NCI-H2107 treated with DMSO at 0.1 percent for 48 hours (cell line): ENCODE results near the gene GOLIM4.
"Not testable (repeated sequence)": the region's sequence is repeated elsewhere in the genome, so short reads cannot be mapped to it uniquely, and the experiment has no call there.

ENCODE experiments used
- DNase-seq: peaks from one replicate; lab custom pipeline; 2025; ENCODE audit not compliant: unreplicated experiment; lab: John Stamatoyannopoulos, UW

GOLIM4 gene

DNA sequence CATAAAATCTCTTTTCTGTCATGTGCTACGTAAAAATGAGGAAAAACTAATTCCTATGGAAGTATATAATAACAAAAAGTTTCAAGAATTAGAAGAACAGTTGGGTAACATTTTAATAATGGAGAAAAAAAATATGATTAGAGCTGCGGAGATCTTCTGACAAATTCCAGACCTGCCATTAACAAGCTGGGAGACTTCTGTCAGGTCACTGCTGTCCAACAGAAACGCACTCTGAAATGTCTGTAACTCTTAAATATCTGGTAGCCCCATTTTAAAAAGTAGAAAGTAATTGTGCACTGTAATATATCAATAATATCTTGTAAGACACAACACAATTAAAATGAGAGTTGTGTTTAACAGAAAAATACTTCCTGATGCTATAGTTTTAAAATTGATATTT is 15.7 kb downstream of the GOLIM4 start:
- DNase-seq = no peak

DNA sequence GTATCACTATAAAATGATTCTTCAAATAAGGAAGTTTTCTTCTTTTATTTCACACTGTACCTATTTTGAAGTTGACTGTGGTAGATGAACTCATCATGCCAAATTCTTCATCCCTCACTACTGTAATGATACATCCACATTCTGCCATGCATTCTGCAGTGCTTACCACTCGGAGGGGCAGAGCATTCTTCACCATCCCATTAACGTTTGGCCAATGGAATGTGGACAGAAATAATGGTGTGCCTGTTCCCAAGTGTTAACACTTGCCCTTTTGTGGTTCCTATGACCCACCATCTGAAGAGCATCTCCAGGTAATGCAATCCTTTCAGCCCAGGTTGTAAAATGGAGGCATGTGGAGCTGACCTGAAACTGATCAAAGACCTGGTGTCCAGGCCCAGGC is 18.6 kb downstream of the GOLIM4 start:
- DNase-seq = no peak

DNA sequence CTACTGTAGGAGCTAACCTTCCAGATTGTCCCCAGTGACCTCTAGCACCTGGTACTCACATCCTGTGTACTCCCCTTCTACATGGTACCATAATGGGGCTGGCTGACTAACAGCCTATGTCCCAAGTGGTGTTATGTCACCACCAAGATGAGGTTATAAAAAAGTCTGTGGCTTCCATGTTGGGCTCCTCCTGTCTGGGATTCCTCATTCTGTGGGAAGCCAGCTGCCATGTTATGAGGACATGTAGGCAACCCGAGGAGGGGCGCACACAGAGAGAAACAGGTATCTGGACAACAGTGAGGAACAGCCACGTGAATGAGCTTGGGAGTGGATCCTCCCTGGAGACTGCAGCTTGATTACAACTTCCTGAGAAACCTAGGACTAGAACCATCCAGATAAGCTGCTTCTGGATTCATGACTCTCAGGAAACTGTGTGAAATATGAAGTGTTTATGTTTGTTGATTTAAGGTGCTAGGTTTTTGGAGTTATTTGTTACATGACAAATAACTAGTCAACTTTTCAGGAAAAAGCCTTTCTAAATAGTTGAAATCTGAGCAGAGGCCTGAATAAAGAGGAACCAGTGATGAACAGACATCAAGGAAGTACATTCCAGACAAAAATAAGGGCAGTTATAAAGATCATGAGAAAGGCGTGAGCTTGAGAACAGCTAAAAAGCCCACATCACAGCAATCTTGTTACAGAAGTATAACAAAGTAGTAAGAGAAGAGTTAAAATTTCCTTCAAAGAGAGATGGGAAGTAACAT is 21.7 kb downstream of the GOLIM4 start:
- DNase-seq = no peak

DNA sequence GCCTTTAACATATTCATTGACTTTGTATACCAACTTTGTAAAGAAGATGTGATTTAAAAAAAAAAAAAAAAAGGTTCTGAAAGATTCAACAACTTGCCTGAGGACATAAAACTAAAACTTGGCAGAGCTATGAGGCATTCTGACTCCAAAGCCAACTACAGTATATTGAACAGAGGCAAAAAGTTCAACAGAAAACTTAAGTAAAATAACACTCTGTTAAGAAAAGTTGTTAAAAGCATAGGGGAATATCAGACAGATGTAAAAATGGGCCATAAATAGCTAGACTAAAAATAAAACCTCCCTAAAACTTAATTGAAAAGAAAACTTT is 23.4 kb downstream of the GOLIM4 start:
- no peak for DNase-seq

DNA sequence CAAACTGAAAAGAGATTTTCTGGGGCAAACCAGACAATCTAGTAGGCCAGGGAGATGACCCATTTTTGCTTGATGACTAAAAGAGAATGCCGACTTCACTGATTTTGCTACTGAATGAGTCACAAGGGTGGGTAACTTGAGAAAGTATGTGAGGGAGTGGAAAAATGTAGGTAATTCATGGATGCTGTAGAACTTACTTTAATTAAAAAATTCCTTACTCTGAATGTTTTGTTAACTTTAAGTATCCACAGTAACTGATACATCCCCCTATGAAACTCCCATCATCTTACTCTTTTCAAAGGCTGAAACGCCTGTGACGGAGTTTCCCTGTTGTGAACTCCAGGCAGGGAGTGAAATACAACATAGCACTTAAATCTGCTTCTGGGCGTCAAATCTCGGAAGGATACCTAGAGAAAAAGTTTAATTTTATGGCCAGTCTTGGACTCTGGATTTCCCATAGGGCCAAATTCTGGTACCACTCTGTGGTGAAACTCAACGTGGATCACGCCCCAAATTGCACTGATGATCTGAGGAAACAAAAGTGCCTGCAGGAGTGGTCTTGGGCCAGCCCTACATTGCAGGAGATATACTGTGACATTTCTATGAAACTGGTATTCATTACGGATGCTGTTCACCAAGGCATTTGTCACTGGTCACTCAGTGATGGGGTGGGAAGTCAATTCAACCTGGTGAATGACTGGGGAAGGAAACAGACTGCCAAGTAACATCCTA is 24.0 kb downstream of the GOLIM4 start:
- DNase-seq = no peak

DNA sequence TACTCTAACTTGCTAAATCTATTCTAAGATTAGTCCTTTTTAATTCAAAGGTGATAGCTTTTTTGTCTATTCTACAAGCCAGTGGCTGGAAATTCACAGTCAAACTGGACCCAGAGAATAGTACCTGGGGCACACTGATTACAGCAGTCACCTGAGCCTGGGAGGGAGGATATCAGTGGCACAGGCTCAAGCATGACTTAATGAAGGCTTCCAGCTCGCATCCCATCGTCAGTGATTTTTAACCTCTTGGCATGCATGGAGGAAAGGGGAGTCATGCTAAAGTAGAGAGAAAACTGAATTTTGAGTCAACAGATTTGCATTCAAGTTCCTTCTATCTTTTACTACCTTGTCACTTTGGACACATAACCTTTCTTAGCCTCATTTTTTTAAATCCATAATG is 24.8 kb downstream of the GOLIM4 start:
- DNase-seq = no peak

DNA sequence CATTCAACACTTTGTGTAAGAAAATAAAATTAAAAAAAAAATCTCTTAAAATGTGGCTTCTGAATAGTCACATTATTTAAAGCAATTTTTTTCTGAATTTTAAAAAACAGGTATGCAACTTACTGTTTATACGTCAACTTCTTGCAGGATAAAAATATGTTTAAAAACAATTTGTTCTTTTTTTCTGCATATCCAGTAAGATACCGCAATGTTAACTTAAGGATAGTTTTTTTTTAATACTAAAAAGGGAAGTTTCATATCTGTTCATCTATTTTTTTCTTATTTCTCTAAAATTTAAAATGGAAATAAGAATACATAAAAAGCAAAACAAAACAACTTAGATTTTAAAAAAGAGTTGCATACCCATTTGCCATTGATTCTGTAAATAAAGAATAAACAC is 27.4 kb downstream of the GOLIM4 start:
- no peak for DNase-seq

DNA sequence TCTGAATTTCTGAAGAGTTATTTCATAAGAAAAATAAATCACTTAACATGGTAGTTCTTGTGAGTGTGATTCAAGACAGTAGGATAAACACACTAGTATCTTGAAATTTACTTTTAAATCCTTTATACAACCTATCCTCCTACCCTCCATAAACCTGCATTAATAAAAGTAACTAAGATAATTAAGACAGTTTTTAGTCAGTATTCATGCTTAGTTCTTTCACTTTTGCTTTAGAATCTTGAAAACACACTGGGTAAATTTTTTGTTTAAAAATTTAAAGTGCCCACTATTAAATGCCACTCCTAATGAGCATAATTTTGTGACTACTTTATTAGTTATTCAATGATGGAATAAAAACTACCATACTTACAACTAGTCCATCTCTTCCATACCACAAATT is 28.8 kb downstream of the GOLIM4 start:
- no peak for DNase-seq

DNA sequence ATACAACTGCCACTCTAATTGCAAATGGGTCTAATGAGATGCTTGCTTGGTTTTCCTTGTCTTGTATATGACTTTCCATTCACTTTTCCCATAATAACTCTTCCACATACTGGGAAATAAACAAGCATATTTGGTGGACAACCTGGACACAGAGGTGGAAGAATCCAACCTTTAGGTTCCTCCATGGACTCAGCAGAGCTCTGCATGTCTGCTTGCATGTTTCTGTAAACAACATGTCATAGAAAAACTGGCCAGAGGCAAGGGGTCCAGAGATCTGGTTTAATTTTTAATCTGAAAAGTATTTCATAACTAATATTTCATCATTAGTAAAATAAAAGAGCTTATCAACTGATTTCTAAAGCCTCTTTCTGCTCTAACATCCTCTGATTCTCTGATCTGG is 30.2 kb downstream of the GOLIM4 start:
- no peak for DNase-seq

DNA sequence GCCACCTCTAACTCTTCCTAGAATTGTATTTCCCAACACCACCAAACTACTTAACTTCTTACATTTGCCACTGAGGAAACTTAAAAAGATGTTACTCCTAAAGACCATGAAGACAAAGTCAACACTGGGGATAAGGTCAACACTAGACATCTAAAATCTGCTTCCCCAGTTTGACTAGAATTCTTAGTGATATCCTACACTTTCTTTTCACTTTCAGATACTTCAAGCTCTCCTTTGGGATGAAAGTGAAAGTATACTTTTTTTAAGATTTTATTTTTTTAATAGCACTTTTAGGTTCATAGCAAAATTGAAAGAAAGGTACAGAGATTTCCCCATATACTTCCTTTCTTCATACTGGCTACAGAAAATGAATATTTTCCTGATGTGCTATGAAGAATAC is 32.6 kb downstream of the GOLIM4 start:
- DNase-seq = no peak

DNA sequence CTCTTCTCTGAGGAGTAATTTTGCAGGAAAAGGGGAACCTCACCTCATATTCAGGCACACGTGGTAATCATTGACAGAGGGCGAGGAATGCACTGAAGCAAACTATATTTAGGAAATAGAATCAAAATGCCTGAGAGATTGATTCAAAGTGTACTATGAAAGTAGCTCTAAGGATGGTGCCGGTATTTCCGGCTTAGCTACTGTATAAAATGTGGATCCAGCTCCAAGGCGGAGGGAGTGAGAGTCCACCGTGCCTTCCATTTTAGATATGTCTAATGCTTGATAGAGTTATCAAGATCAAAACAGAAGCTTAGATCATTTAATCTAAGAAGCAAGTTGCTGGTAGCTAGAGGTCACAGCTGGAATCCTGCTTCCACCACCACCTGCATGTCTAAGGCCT is 33.0 kb downstream of the GOLIM4 start:
- DNase-seq = no peak

DNA sequence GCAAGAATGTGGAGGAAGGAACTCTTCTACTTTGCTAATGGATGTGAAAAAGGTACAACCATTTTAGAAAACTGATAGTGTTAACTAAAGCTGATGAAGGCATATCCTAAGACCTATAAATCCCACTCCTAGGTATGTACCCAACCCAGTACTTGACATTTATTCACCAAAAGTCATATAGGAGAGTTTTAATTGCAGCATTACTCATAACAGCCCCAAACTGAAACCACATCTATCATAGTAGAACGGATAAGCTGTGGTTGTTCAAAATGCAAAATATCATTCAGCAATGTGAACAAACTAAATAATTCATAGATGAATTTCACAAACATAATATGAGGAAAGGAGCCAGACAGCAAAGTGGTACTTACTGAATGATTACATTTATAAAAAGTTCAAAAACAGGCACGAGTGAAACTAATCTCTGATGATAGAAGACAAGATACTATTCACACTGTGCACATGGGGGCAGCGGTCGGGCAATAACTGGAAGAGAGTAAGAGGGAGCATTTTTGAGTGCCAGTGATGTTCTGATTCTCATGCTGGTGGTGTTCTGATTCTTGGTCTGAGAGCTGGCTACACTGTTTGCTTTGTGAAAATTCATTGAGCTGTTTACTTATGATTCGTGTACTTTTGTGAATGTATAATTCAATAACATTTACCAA is 34.3 kb downstream of the GOLIM4 start:
- DNase-seq = no peak

DNA sequence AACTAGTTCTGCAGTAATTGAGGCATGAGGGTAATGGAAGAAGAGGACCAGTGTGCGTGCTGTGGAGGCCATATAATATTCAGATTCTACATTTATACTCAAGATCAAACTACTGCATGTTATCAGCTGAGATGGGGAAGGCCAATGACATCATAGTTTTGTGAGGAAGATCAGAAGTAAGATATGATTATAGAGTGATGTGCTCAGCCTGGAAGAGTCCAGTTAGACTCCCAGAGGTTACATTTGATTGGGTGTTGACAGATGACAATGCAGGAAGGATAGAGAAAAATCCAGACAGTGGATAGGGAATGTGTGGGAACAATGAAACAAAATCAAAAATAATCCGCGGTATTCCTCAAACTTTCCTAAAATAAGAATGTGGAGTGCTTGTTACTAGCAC is 35.4 kb downstream of the GOLIM4 start:
- DNase-seq = no peak

DNA sequence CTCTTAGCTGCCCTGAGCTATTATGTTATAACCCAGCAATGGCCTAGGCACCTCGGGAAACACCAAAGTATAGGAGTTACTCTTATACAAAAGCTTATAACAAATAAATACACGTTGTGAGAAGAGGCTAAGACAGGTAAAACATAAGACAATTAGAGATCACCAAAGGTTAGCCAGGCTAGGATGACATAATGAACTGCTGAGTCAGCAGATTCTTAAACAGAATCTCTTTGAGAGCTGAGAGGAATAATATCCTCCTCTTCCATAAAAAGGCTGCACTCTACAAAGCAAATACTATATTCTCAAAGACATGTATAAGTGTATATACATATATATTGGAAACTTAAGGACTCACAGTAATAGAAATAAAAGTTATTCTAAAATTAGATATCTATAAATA is 37.2 kb downstream of the GOLIM4 start:
- DNase-seq = no peak

DNA sequence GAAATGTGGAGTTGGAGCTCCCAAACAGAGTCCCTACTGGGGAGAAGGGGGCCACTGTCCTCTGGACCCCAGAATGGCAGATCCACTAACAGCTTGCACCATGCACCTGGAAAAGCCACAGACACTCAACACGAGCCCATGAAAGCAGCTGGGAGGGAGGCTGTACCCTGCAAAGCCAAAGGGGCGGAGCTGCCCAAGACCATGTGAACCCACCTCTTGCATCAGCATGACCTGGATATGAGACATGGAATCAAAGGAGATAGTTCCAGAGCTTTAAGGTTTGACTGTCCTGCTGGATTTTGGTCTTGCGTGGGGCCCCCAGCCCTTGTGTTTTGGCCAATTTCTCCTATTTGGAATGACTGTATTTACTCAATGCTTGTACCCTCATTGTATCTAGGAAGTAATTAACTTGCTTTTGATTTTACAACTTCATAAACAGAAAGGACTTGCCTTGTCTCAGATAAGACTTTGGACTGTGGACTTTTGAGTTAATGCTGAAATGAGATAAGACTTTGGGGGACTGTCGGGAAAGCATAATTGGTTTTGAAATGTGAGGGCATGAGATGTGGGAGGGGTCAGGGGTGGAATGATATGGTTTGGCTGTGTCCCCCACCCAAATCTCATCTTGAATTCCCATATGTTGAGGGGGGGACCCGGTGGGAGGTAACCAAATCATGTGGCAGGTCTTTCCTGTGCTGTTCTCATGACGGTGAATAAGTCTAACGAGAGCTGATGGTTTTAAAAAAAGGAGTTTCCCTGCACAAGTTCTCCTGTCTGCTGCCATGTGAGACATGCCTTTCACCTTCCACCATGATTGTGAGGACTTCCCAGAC is 39.1 kb downstream of the GOLIM4 start:
- DNase-seq = not testable (repeated sequence)

DNA sequence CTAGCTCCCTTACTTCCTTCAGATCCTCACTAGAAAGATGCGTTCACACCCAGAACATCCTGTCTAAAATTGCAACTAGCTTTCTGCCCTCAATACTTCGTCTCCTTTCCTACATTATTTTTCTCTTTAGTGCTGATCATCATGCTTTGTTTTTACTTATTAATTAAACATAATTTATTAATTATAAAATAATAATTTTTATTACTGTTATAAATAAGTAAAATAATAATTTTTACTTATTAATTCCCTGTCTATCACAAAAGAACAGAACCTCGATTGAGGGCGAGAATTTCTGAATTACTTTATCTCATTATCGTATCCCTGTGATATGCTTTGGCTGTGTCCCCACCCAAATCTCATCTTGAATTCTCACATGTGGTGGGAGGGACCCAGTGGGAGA is 41.3 kb downstream of the GOLIM4 start:
- DNase-seq = no peak

DNA sequence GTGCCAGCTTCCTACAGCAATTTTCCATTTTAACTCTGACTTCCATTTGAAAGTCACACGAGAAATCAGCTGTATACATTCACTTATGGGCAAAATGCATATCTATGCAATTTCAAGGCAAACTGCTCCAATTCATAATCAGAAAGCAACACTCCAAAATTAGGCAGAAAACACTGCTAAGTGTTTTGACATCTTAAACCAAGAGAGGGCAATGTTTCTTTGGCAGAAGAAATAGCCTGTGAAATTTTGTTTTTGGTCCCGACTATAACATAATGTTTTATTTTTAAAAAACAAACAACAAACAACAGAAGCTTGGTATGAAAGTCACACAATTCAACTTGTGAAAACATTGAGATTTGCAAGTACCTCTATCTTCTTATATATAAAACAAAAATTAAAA is 42.6 kb downstream of the GOLIM4 start:
- DNase-seq = no peak

DNA sequence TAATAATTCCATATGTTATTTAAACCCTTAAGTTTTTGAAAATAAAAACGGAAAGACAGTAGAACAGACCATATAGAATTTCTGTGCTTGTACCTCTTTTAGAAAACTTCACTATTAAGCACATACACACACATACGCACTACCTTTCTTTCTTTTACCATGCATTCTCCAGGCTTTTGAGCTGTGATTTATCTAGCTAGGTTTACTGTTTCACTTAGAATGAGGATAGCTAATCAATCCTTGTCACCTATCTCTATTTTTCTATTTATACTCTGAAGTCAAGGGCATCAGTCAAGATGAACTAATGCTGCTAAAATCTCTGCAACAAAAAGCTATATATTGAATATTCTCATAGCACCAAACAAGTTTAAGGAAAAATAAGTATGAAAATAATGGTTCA is 43.2 kb downstream of the GOLIM4 start:
- no peak for DNase-seq

DNA sequence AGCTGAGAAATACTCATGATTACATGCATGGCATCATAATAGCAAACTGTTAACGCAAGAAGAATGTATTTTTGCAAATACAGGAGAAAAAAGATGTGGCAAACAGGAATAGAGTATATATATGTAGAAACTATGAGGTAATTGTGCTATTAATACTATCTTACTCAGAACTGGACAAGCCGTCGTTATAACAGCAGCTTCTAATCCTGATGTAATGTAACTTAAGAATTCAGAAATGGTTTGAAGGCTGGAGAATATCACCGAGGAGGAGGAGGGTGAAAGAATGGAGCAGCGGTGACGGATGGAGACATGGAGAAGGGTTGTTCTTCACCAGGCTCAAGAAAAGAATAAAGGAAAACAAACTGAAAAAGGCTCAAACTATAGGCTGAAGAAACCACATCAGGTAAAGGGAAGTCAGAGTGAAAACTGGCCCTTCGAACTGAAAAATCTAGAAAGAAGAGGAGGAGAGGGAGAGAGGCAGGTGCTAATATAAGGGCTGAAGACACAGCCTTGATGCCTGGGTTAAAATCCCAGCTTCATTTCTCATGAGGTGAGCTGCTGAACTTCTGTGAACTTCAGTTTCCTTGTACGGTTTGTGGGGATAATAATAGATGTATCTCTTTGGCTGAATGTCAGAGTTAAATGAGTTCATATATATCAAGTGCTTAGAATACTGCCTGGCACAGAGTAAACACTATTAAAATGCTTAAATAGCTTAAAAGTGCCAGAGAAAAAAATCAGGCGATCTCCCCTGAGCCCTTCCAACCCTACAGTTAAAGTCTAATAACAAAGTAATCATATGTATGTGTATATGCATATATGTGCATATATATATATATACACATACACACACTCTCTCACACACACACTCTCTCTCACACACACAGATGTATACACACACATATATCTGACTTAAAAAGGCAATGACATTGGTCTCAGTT is 43.9 kb downstream of the GOLIM4 start:
- no peak for DNase-seq

DNA sequence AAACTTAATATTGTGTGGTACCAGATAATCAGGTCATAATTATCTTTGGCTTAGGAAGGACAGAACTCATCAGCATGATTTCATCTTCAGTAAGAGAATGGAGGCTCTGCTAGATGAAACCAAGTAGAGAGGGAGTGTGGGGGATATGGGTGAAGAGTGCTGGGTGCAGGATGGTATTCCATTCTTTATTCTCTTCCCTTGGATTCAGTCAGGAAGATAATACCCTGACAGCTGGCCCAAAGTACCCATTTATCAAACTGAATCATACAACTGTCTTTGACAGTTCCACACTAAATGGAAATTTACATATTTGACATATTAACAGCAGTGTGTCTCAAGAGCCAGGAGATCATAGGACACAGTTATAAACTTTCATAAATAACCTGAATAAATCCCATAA is 44.7 kb downstream of the GOLIM4 start:
- no peak for DNase-seq
